IMR-90 (cell line): ENCODE data around the gene FARSB. TPM values are rescaled to one million over a fixed set of nuclear protein-coding genes. Genes with fewer than 3 reads are reported as not detected.

Experiments used
- ATAC-seq: fragments of 200-7000 bp; cut with Tn5 transposase; 2 replicates; pipeline ENCODE4 v1.9.1; 2020; ENCODE audit warnings: low read depth, mild to moderate bottlenecking, moderate library complexity
- BruUV-seq: library from RNA; stranded (reverse); fragments of 400-500 nt; replicated peaks from 2 replicates; lab custom pipeline; 2021; lab: Mats Ljungman, UMichigan
- CTCF ChIA-PET: fragments of 300-600 bp; formaldehyde crosslinking; extraction: SDS; loops from one replicate; lab custom pipeline; 2021; ENCODE audit warnings: antibody characterized with exemption; lab: Yijun Ruan, JAX
- POLR2A ChIA-PET: fragments of 300-600 bp; sonication (Branson Sonifier 250); formaldehyde crosslinking; loops from one replicate; lab custom pipeline; 2022; ENCODE audit warnings: antibody characterized with exemption; ENCODE audit not compliant: unreplicated experiment; lab: Charles Lee
- DNase-seq: peaks from one replicate; pipeline ENCODE4 v3.0.0; 2013
- H2AFZ ChIP-seq: replicated peaks from 2 replicates; pipeline ENCODE3; 2013; ENCODE audit warnings: low read length, mild to moderate bottlenecking; ENCODE audit not compliant: poor library complexity
- H2AK5ac ChIP-seq: 2 replicates; pipeline ENCODE4 v1.6.1; 2013; ENCODE audit warnings: low read depth, low read length, inconsistent platforms
- H2AK9ac ChIP-seq: replicated peaks from 2 replicates; pipeline ENCODE3; 2013; ENCODE audit warnings: mild to moderate bottlenecking, low read depth, low read length, moderate library complexity; ENCODE audit not compliant: poor library complexity
- H2BK120ac ChIP-seq: 2 replicates; pipeline ENCODE4 v1.6.1; 2013; ENCODE audit warnings: low read depth, low read length, inconsistent platforms
- H2BK15ac ChIP-seq: 3 replicates; pipeline ENCODE4 v1.6.1; 2013; ENCODE audit warnings: low read depth, low read length, inconsistent platforms
- H2BK20ac ChIP-seq: 2 replicates; pipeline ENCODE4 v1.6.1; 2013; ENCODE audit warnings: low read depth, mild to moderate bottlenecking, inconsistent platforms, low read length, moderate library complexity
- H2BK5ac ChIP-seq: 2 replicates; pipeline ENCODE4 v1.6.1; 2013; ENCODE audit warnings: mild to moderate bottlenecking, low read depth, low read length, inconsistent platforms; ENCODE audit not compliant: poor library complexity, severe bottlenecking
- H3K14ac ChIP-seq: replicated peaks from 2 replicates; pipeline ENCODE4 v1.6.1; 2013; ENCODE audit warnings: low read depth, low read length, inconsistent platforms
- H3K18ac ChIP-seq: 2 replicates; pipeline ENCODE4 v1.6.1; 2013; ENCODE audit warnings: low read depth, low read length, control low read depth
- H3K23ac ChIP-seq: 2 replicates; pipeline ENCODE4 v1.6.1; 2013; ENCODE audit warnings: low read depth, low read length, inconsistent platforms
- H3K27ac ChIP-seq: 2 replicates; pipeline ENCODE4 v1.5.1; 2013; ENCODE audit warnings: mild to moderate bottlenecking, control low read depth, low read length; ENCODE audit not compliant: insufficient read depth
- H3K27me3 ChIP-seq: 2 replicates; pipeline ENCODE4 v1.6.1; 2013; ENCODE audit warnings: low read length; ENCODE audit not compliant: control insufficient read depth, insufficient read depth
- H3K36me3 ChIP-seq: 2 replicates; pipeline ENCODE4 v1.6.1; 2013; ENCODE audit warnings: low read length, mixed read lengths; ENCODE audit not compliant: control insufficient read depth, insufficient read depth
- H3K4ac ChIP-seq: 2 replicates; pipeline ENCODE4 v1.6.1; 2013; ENCODE audit warnings: low read depth, low read length, inconsistent platforms
- H3K4me1 ChIP-seq: 2 replicates; pipeline ENCODE4 v1.6.1; 2013; ENCODE audit warnings: low read length, mixed read lengths; ENCODE audit not compliant: control insufficient read depth, insufficient read depth
- H3K4me2 ChIP-seq: 2 replicates; pipeline ENCODE4 v1.6.1; 2013; ENCODE audit warnings: low read depth, mild to moderate bottlenecking, control low read depth, low read length, moderate library complexity
- H3K4me3 ChIP-seq: 2 replicates; pipeline ENCODE4 v1.5.1; 2013; ENCODE audit warnings: low read depth, mild to moderate bottlenecking, control low read depth, low read length, moderate library complexity; ENCODE audit not compliant: insufficient read depth
- H3K56ac ChIP-seq: 2 replicates; pipeline ENCODE4 v1.6.1; 2013; ENCODE audit warnings: low read length, inconsistent platforms; ENCODE audit not compliant: insufficient read depth; ENCODE audit errors: extremely low read depth
- H3K79me1 ChIP-seq, 2 experiments: 2 replicates each; pipeline ENCODE4 v1.6.1; 2013; ENCODE audit warnings: low read length in 2 of 2, inconsistent platforms in 1 of 2, low read depth in 1 of 2
- H3K9ac ChIP-seq: 2 replicates; pipeline ENCODE4 v1.6.1; 2013; ENCODE audit warnings: low read depth, low read length, control low read depth
- H3K9me1 ChIP-seq: 2 replicates; pipeline ENCODE4 v1.6.1; 2013; ENCODE audit warnings: low read length, inconsistent platforms; ENCODE audit not compliant: insufficient read depth
- H3K9me3 ChIP-seq: 2 replicates; pipeline ENCODE4 v1.6.1; 2013; ENCODE audit warnings: low read length; ENCODE audit not compliant: control insufficient read depth, insufficient read depth
- H4K20me1 ChIP-seq: 2 replicates; pipeline ENCODE4 v1.6.1; 2013; ENCODE audit warnings: low read length, inconsistent platforms; ENCODE audit not compliant: insufficient read depth
- H4K5ac ChIP-seq: 2 replicates; pipeline ENCODE4 v1.6.1; 2013; ENCODE audit warnings: mild to moderate bottlenecking, low read depth, low read length, control low read depth
- H4K8ac ChIP-seq, 2 experiments: 2 replicates each; pipeline ENCODE4 v1.6.1; 2013; ENCODE audit warnings: low read depth in 2 of 2, low read length in 2 of 2, control low read depth in 1 of 2, inconsistent platforms in 1 of 2
- H4K91ac ChIP-seq: 2 replicates; pipeline ENCODE4 v1.6.1; 2013; ENCODE audit warnings: low read depth, low read length, inconsistent platforms; ENCODE audit not compliant: insufficient read depth
- FOS ChIP-seq: fragments of 150-350 bp; IDR thresholded peaks from 2 replicates; pipeline ENCODE4 v1.6.1; 2016; ENCODE audit warnings: low read depth, low read length
- MXI1 ChIP-seq: IDR thresholded peaks from 2 replicates; pipeline ENCODE4 v1.6.1; 2012; ENCODE audit warnings: low read depth, mild to moderate bottlenecking, low read length, moderate library complexity, borderline replicate concordance
- WGBS, 2 experiments: methylation state at CpG; one replicate each; pipeline versions ENCODE4 v1.1.5 to v1.1.7; 2013; ENCODE audit warnings: missing lambda C conversion rate in 2 of 2; ENCODE audit not compliant: insufficient read length in 1 of 2; ENCODE audit errors: extremely low coverage in 2 of 2; 5-methylcytosine and 5-hydroxymethylcytosine counted together
- dilution Hi-C: fragments of 300-500 bp; cut with HindIII; formaldehyde crosslinking; loops from one replicate; pipeline ENCODE4 v1.14.3; 2018; ENCODE audit warnings: low sequenced_read_pairs; ENCODE audit not compliant: unreplicated experiment
- in situ Hi-C: fragments of 300-500 bp; cut with MboI; formaldehyde crosslinking; loops from 3 replicates; pipeline ENCODE4 v1.14.3; 2019; ENCODE audit warnings: low sequenced_read_pairs, inconsistent platforms, mixed read lengths
- intact Hi-C: fragments of 100-400 bp; cut with micrococcal nuclease; formaldehyde crosslinking; loops from 2 replicates; pipeline ENCODE4 v1.10.0; 2022
- polyA plus RNA-seq, 3 experiments: library from polyadenylated mRNA; depleted of rRNA; stranded (reverse); fragments of >200 nt; gene quantifications; 2 replicates each; pipeline ENCODE4 v1.2.3, GENCODE V29; 2012; ENCODE audit warnings: low replicate concordance in 1 of 3
- total RNA-seq: library from RNA; depleted of rRNA; stranded (reverse); fragments of >200 nt; gene quantifications from 2 replicates; pipeline ENCODE4 v1.2.3, GENCODE V29; 2012

The FARSB gene
- total and polyA plus RNA-seq, 2 of the 4 experiments (the other 2 are of a cell fraction): 21.1 to 32.5 TPM

GRCh38 chr2:222610746-222611145 lies 45.1 kb downstream of the FARSB start:
- H3K23ac ChIP-seq: no peak overlapping the region
- intact Hi-C loops (loop anchor here (1.0 kb wide), 1 partner anchor 32 kb away; no protein-coding TSS in a partner anchor), in situ Hi-C loops (no loop called here), dilution Hi-C loops (no loop called here)
- no peak overlapping the region for H2AFZ ChIP-seq
- H3K56ac ChIP-seq: no peak overlapping the region
- no CpG with 5 or more reads among the region's 1 CpG for WGBS, 2 experiments
- no peak for ATAC-seq
- H2BK15ac ChIP-seq: no peak overlapping the region
- H2AK9ac ChIP-seq: no peak overlapping the region
- H3K9ac ChIP-seq: no peak overlapping the region
- no peaks in the 10 kb centered on the region for H3K4me1 ChIP-seq
- H3K4me2 ChIP-seq: no peak overlapping the region
- ChIA-PET CTCF (interaction anchor here (1.4 kb wide), 1 partner anchor 293 kb away, joined by 3 read pairs; no protein-coding TSS in a partner anchor), POLR2A (no interaction called here)
- H2BK5ac ChIP-seq: no peak overlapping the region
- no peaks in the 10 kb centered on the region for H3K27me3 ChIP-seq
- H3K36me3 ChIP-seq: peaks cover 5% of the 10 kb centered on the region
- no peak overlapping the region for H4K5ac ChIP-seq
- H3K79me1 ChIP-seq: peaks cover 0 to 8% of the 10 kb centered on the region in 2 experiments; a peak in 1 of 4 replicates
- no peak overlapping the region for H2AK5ac ChIP-seq
- no peak overlapping the region for H3K18ac ChIP-seq
- no peaks in the 10 kb centered on the region for H3K9me1 ChIP-seq
- no peak overlapping the region for H2BK20ac ChIP-seq
- H3K4me3 ChIP-seq: no peak overlapping the region
- H4K91ac ChIP-seq: no peak overlapping the region
- H3K27ac ChIP-seq: no peak overlapping the region
- peak; percentile 12 for DNase-seq
- TF ChIP-seq MXI1 (no peak), FOS (no peak)
- no peaks in the 10 kb centered on the region for H4K20me1 ChIP-seq
- BruUV-seq: no TSS peak
- H3K4ac ChIP-seq: no peak overlapping the region
- no peaks in the 10 kb centered on the region for H3K9me3 ChIP-seq
- no peak overlapping the region for H2BK120ac ChIP-seq
- no peak overlapping the region for H4K8ac ChIP-seq
- no peak overlapping the region for H3K14ac ChIP-seq
